HG03039 (cell line): ENCODE data around the gene SYT1.

Experiments
- ATAC-seq: cut with Tn5 transposase; IDR thresholded peaks from one replicate; pipeline ENCODE4 v1.9.1; 2021; ENCODE audit warnings: mild to moderate bottlenecking, moderate library complexity; ENCODE audit not compliant: unreplicated experiment

SYT1 gene

GRCh38 chr12:79327465-79327864, 462.9 kb downstream of the SYT1 start:
- ATAC-seq, result no peak

GRCh38 chr12:79329933-79330332, 465.4 kb downstream of the SYT1 start:
- no peak for ATAC-seq

GRCh38 chr12:79331870-79332269, 467.3 kb downstream of the SYT1 start:
- ATAC-seq, result no peak

GRCh38 chr12:79333144-79333543, 468.6 kb downstream of the SYT1 start:
- ATAC-seq, result no peak

- ATAC-seq, result no peak
Observed at GRCh38 chr12:79337662-79338290, 473.2 kb downstream of the SYT1 start.

- peak; percentile 68 for ATAC-seq
Observed at GRCh38 chr12:79344855-79345847, 480.6 kb downstream of the SYT1 start.

GRCh38 chr12:79347866-79348265, 483.3 kb downstream of the SYT1 start:
- no peak for ATAC-seq

- no peak for ATAC-seq
Observed at GRCh38 chr12:79351251-79351650, 486.7 kb downstream of the SYT1 start.

GRCh38 chr12:79356216-79356615, 491.6 kb downstream of the SYT1 start:
- ATAC-seq, result no peak

- no peak for ATAC-seq
Observed at GRCh38 chr12:79357048-79357447, 492.5 kb downstream of the SYT1 start.

GRCh38 chr12:79358716-79359300, 494.2 kb downstream of the SYT1 start:
- no peak for ATAC-seq

GRCh38 chr12:79360286-79360685, 495.7 kb downstream of the SYT1 start:
- no peak for ATAC-seq

- no peak for ATAC-seq
Observed at GRCh38 chr12:79360936-79361335, 496.4 kb downstream of the SYT1 start.

GRCh38 chr12:79364197-79364596, 499.6 kb downstream of the SYT1 start:
- no peak for ATAC-seq

GRCh38 chr12:79366374-79366773, 501.8 kb downstream of the SYT1 start:
- ATAC-seq, result no peak

- no peak for ATAC-seq
Observed at GRCh38 chr12:79367032-79367589, 502.5 kb downstream of the SYT1 start.

- no peak for ATAC-seq
Observed at GRCh38 chr12:79370021-79370420, 505.4 kb downstream of the SYT1 start.

- no peak for ATAC-seq
Observed at GRCh38 chr12:79371226-79371625, 506.7 kb downstream of the SYT1 start.

- no peak for ATAC-seq
Observed at GRCh38 chr12:79373896-79374499, 509.4 kb downstream of the SYT1 start.

GRCh38 chr12:79374545-79374944, 510.0 kb downstream of the SYT1 start:
- no peak for ATAC-seq

- ATAC-seq, result no peak
Observed at GRCh38 chr12:79375050-79375449, 510.5 kb downstream of the SYT1 start.
